SK-N-SH treated with all-trans-retinoic acid at 6 μM for 48 hours (cell line): ENCODE results near the gene LTBR.

Experiments
- ARNTL ChIP-seq: fragments of 450-650 bp; formaldehyde crosslinking; IDR thresholded peaks from 2 replicates; pipeline ENCODE4 v1.5.0; 2020; ENCODE audit warnings: low read depth, mild to moderate bottlenecking, moderate library complexity, borderline replicate concordance
- BACH2 ChIP-seq: fragments of 250-450 bp; sonication (Bioruptor Pico); IDR thresholded peaks from 2 replicates; pipeline ENCODE4 v1.9.0; 2021; ENCODE audit warnings: mild to moderate bottlenecking, borderline replicate concordance
- ESRRG ChIP-seq: fragments of 250-450 bp; sonication (Bioruptor Pico); IDR thresholded peaks from 2 replicates; pipeline ENCODE4 v1.6.1; 2021; ENCODE audit warnings: mild to moderate bottlenecking
- GLIS3 ChIP-seq: fragments of 250-450 bp; sonication (Bioruptor Pico); IDR thresholded peaks from 2 replicates; pipeline ENCODE4 v1.5.0; 2020; ENCODE audit warnings: mild to moderate bottlenecking, moderate library complexity
- ISL1 ChIP-seq: fragments of 250-450 bp; sonication (Bioruptor Pico); IDR thresholded peaks from 2 replicates; pipeline ENCODE4 v2.1.2; 2022; ENCODE audit warnings: mild to moderate bottlenecking, moderate library complexity
- PATZ1 ChIP-seq: fragments of 250-450 bp; sonication (Bioruptor Pico); IDR thresholded peaks from 2 replicates; pipeline ENCODE4 v1.8.0; 2020; ENCODE audit warnings: mild to moderate bottlenecking, moderate library complexity, borderline replicate concordance
- POU6F1 ChIP-seq: fragments of 250-450 bp; sonication (Bioruptor Pico); IDR thresholded peaks from 2 replicates; pipeline ENCODE4 v1.8.0; 2021; ENCODE audit warnings: low read depth, mild to moderate bottlenecking, moderate library complexity, borderline replicate concordance
- RARB ChIP-seq: fragments of 250-450 bp; sonication (Bioruptor Pico); IDR thresholded peaks from 2 replicates; pipeline ENCODE4 v1.8.0; 2021; ENCODE audit warnings: mild to moderate bottlenecking, moderate library complexity
- SNAI2 ChIP-seq: fragments of 250-450 bp; sonication (Bioruptor Pico); IDR thresholded peaks from 2 replicates; pipeline ENCODE4 v1.5.0; 2020; ENCODE audit warnings: mild to moderate bottlenecking, moderate library complexity
- TCF4 ChIP-seq: fragments of 250-450 bp; sonication (Bioruptor Pico); IDR thresholded peaks from 2 replicates; pipeline ENCODE4 v1.8.0; 2021; ENCODE audit warnings: mild to moderate bottlenecking, moderate library complexity, borderline replicate concordance
- TOX ChIP-seq: fragments of 250-450 bp; sonication (Bioruptor Pico); IDR thresholded peaks from 2 replicates; pipeline ENCODE4 v1.8.0; 2021; ENCODE audit warnings: mild to moderate bottlenecking, moderate library complexity, borderline replicate concordance
- ZFP3 ChIP-seq: fragments of 250-450 bp; sonication (Bioruptor Pico); IDR thresholded peaks from 2 replicates; pipeline ENCODE4 v1.5.0; 2020; ENCODE audit warnings: mild to moderate bottlenecking, moderate library complexity
- ZNF70 ChIP-seq: fragments of 450-650 bp; formaldehyde crosslinking; IDR thresholded peaks from 2 replicates; pipeline ENCODE4 v1.5.0; 2020; ENCODE audit warnings: mild to moderate bottlenecking, moderate library complexity
- TF ChIP-seq, protein P1 (sequence below): fragments of 250-450 bp; sonication (Bioruptor Pico); IDR thresholded peaks from 2 replicates; pipeline ENCODE4 v1.5.1; 2021; ENCODE audit warnings: mild to moderate bottlenecking, moderate library complexity

DNA sequence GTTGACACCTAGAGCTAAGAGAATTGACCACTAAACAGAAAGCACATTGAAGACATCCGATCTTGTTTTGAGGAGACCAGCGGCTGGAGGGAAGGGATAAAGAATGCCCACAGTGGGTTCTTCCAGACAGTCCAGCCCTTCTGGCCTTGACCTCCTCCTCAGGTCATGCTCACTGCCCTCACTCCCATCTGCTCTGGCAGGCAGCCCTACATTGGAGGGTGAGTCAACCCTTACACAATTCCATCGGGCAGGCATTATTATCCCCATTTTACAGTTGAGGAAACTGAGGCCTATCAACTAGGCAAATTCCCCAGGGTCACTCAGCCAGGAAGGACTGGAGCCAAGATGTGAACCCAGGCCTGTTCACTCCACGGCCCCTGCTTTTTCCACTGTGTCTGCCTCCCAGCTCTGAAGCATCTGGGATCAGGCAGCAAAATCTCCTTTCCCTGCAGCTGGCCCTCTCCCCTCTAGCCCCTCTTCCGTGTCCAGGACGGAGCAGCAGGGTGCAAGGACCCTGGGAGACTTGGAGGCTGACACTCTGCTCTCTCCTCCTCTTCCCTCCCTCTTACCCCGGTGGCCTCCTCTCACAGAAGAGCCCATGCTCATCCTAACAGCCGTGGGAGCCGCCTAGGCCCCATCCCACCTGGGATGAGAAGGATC lies 13.9 kb upstream of the LTBR start:
- TF ChIP-seq ISL1 (CRISPR knock-in tag): no peak
- TF ChIP-seq PATZ1 (CRISPR knock-in tag): no peak
- no peak for TF ChIP-seq GLIS3
- no peak for TF ChIP-seq ZFP3
- no peak for TF ChIP-seq POU6F1
- TF ChIP-seq ZNF70 (CRISPR knock-in tag): no peak
- TF ChIP-seq ESRRG (CRISPR knock-in tag): no peak
- TF ChIP-seq RARB (CRISPR knock-in tag): no peak
- no peak for TF ChIP-seq ARNTL (CRISPR knock-in tag)
- no peak for TF ChIP-seq TCF4
- TF ChIP-seq SNAI2: no peak
- no peak for TF ChIP-seq TOX (CRISPR knock-in tag)
- TF ChIP-seq BACH2 (CRISPR knock-in tag): no peak
- TF ChIP-seq, protein P1, sequence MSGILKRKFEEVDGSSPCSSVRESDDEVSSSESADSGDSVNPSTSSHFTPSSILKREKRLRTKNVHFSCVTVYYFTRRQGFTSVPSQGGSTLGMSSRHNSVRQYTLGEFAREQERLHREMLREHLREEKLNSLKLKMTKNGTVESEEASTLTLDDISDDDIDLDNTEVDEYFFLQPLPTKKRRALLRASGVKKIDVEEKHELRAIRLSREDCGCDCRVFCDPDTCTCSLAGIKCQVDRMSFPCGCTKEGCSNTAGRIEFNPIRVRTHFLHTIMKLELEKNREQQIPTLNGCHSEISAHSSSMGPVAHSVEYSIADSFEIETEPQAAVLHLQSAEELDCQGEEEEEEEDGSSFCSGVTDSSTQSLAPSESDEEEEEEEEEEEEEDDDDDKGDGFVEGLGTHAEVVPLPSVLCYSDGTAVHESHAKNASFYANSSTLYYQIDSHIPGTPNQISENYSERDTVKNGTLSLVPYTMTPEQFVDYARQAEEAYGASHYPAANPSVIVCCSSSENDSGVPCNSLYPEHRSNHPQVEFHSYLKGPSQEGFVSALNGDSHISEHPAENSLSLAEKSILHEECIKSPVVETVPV (CRISPR knock-in tag): no peak
